ENCODE data around the gene KCNQ5.
"Not testable (repeated sequence)": the region's sequence is repeated elsewhere in the genome, so short reads cannot be mapped to it uniquely, and the experiment has no call there.

Gene KCNQ5

GRCh38 chr6:73143551-73143950, 521.7 kb downstream of the KCNQ5 start:
- no peak for DNase-seq

GRCh38 chr6:73144516-73144915, 522.7 kb downstream of the KCNQ5 start:
- no peak for DNase-seq

GRCh38 chr6:73145690-73146089, 523.8 kb downstream of the KCNQ5 start:
- DNase-seq: no peak

DNA sequence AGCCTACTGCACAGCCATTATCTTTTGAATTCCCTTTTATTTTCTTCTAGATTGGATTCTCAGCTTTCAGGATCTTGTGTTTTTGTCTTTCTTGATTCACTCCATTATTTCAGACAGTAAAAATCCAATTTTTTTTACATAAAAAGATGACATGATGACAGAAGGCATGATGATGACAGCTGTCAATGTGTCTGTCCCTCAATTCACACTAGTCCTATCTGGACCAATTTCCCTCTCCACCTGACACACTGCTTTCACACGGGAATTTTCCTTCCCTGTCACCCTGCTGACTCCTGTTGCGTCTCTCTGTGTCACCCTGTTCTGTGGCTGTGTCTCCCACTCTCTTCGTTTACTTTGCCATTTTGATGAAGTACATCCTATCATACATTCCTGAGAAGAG, 529.9 kb downstream of the KCNQ5 start:
- no peak for DNase-seq

DNA sequence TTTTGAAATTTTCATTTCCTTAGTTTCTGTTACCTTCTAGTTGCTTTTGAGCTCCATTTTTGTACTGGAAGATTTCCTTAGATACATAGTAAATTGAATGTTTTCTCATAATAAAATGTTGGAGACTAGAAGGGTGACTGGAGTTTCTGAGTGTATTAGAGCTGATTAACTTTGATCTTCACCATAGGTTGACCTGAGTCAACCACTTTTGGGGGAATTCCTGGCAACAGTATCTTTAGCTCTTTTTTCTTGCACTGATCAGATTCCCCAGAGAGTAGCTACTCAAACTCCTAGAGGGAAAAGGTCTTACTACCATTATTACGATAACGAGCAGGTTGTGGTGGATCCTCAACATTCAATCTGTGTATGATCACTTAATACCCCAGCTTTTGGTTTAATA, 530.7 kb downstream of the KCNQ5 start:
- no peak for DNase-seq

DNA sequence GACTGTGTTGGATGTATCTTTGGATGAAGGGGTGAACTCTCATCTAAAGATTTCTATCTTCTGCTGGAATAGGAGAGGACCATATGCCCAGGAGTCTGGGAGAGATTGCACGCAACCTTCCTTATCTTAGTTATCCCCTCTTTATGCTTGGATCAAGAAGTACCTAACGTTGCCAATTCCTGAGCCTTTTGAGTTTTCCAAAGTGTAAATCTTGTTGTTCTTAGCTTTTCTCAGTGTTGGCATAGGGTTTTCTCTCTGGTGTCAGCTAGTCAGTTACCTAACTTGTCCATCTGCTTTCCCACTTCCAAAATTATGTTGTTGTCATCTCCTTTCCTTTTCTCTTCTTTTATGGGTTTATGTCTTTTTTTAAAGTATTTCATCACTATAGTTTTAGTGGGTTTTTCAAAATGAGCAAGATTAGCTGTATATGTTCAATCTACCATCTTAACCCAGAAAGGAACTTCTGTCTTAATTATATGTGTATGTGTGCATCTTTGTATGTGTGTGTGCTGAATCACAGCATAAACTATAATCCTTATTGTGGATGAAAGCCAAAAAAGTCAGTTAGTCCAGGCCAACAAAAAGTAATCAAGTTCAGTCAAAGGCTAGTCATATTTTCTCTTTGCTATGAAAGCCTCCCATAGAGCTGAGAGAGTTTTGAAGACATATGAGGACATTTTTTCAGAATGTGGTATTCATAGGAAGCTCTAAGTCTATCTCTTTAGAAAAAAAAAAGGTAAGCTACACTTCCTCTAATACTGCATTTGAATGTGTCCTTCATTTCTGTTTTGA, 531.3 kb downstream of the KCNQ5 start:
- DNase-seq: peak; percentile 79

DNA sequence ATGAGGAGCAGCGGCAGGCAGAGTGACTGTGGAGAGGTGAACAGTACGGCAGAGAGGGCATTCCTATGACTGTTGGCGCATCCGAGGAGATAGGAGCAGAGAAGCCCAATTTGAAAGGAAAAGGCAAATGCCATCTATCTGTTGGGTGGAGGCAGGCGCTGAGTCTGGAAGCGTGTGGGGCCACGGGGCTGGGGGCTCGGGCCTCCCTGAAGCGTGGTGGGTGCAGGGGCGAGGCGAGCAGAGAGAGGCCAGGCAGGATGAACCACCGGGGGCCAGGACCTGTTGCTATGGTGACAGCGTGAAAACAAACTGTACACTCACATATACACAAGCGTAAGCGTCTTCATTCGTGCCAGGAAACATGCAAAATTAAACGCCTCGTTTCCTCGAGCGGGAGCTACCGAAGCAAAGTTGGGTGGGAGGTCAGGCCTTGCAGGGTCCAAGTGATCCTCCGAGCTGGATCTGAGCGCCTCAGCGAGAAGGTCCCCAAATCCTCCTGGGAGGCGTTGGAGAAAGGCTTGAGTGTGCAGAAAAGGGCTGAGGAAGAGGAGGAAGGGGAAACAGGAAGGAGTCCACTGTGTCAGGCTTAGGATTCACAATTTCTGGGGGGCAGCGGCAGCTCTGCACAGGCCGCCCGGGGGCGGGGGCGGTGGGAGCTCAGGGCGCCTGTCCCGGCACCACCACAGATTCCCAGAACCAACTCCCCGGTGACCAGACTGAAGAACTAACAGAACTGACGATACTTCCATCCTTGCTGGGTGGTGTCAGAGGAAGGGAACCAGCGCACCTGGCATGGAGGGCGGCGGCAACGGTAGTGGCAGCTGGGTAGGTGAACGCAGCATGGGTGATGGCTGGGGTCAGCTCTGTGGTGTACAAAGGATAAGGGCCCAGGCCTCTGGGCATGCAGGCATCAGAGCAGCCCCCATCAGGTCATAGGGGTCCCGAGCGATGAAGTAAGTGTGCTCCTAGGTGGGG, 535.2 kb downstream of the KCNQ5 start:
- DNase-seq: no peak

DNA sequence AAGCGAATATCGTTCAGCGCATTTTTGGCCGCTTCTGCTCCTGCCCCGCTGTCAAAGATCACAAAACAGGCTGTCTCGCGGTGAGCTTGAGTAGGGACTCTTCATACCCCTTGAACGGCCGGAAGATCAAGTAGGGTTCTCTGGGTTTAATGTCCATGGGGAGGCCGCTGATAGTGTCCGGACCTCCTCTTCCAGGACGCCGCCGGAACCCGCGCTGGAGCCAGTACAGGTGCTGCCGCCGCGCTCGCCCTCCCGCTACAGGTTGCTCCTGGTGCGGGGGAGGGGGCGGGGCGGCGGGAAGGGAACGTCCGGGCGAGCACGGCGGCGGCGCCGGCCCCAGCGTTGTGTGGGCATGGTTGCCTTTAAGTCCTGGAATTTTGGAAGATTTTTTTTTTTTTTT, 536.0 kb downstream of the KCNQ5 start:
- DNase-seq: no peak

- peak; percentile 2 for DNase-seq
Observed at GRCh38 chr6:73169111-73169510, 547.2 kb downstream of the KCNQ5 start.

DNA sequence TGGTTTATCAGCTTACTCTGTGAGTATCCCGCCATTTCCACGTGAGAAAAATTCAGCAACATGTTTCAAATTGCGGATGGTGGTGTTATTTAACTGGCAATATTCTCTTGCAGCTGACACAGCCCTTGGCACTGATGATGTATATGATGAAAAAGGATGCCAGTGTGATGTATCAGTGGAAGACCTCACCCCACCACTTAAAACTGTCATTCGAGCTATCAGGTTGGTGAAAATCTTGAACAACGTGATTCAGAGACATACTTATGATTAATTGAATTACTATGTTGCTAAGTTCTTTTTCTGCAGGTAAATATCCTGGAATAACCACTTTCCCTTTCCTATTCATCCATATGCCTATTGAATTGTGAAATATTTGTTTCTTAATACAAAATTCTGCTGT, 547.8 kb downstream of the KCNQ5 start:
- peak; percentile 0 for DNase-seq

- no peak for DNase-seq
Observed at GRCh38 chr6:73174646-73175045, 552.8 kb downstream of the KCNQ5 start.

DNA sequence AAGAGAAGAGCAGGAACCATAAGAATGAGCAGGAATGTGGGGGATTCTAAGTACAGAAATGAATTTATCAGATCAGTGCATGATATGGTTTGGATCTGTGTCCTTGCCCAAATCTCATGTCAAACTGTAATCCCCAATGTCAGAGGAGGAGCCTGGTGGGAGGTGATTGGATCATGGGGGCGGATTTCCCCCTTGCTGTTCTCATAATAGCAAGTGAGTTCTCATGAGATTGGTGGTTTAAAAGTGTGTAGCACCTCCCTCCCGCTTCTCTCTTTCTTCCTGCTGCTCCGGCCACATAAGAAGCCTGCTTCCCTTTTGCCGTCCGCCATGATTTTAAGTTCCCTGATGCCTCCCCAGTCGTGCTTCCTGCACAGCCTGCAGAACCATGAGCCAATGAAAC, 554.2 kb downstream of the KCNQ5 start:
- DNase-seq: no peak

GRCh38 chr6:73177221-73177944, 555.5 kb downstream of the KCNQ5 start:
- no peak for DNase-seq

GRCh38 chr6:73180076-73180738, 558.3 kb downstream of the KCNQ5 start:
- peak; percentile 77 for DNase-seq

GRCh38 chr6:73180763-73181619, 559.1 kb downstream of the KCNQ5 start:
- DNase-seq: peak; percentile 85

- DNase-seq: no peak
Observed at GRCh38 chr6:73182021-73182607, 560.2 kb downstream of the KCNQ5 start.

DNA sequence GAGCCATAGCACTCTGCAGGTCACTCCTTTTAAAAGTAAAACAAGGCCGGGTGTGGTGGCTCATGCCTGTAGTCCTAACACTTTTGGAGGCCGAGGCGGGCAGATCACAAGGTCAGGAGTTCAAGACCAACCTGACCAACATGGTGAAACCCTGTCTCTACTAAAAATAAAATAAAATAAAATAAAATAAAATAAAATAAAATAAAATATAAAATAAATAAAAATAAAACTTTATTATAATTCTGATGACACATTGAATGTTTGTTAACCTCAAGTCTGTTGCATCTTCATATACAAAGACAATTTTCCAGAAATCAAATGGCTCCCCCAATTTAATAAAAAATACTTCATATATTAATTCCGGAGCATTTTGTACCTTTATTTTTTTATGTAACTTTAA, 571.4 kb downstream of the KCNQ5 start:
- DNase-seq: not testable (repeated sequence)

DNA sequence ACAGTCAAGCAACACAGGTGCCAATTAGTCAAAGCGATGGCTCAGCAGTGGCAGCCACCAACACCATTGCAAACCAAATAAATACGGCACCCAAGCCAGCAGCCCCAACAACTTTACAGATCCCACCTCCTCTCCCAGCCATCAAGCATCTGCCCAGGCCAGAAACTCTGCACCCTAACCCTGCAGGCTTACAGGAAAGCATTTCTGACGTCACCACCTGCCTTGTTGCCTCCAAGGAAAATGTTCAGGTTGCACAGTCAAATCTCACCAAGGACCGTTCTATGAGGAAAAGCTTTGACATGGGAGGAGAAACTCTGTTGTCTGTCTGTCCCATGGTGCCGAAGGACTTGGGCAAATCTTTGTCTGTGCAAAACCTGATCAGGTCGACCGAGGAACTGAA, 572.9 kb downstream of the KCNQ5 start:
- no peak for DNase-seq

DNA sequence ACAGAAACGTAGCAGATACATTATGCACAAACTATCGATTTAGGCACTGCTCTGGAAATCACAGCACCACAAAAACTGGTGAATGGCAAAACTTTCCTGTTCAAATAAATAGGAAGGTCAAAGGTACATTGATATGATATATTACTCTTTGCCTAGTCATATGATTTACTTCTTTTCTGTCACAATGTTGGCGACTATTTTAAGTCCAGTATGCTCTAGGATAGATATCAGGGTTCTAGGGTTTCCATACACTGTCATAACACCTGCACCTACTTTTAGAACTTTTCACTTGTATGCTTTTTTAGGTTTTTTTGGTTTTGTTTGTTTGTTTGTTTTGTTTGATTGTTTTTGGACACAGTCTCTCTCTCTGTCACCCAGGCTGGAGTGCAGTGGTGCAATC, 578.4 kb downstream of the KCNQ5 start:
- DNase-seq: no peak

- peak; percentile 28 for DNase-seq
Observed at GRCh38 chr6:73200735-73201134, 578.9 kb downstream of the KCNQ5 start.

GRCh38 chr6:73203098-73203497, 581.2 kb downstream of the KCNQ5 start:
- DNase-seq: peak; percentile 49
